ENCODE results near the gene PARD3B.

DNA sequence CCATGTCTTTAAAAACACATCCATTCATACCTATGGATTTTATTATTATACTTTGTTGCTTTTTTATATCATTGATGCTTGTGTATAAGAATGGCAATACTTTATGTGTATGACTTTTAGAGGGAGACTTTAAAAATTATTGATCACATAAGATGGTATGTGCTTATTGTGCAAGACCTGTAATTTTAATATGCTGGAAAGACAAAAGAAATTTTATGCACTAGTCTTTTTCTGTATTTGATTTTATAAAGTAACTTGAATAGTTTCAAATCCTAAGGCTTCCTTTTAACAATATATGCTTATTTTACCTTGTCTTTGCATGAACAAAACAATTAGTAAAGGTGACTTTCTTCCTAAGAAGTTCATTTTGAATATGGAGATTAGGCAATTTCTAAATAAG, 226.4 kb downstream of the PARD3B start:
- TF ChIP-seq CTCF (conservative IDR thresholded peaks at IDR 0.05) (no peak), EZH2 (IDR thresholded peaks at IDR 0.05; ENCODE audit: low read depth) (no peak)

Data from PC-9 (cell line).